SKM-1 (cell line): Measurements from ENCODE around the gene P4HA2.
"Not testable (repeated sequence)": the region's sequence is repeated elsewhere in the genome, so short reads cannot be mapped to it uniquely, and the experiment has no call there.

Experiments
- DNase-seq: peaks from one replicate; lab custom pipeline; 2025; ENCODE audit not compliant: unreplicated experiment; lab: John Stamatoyannopoulos, UW

The P4HA2 gene

DNA sequence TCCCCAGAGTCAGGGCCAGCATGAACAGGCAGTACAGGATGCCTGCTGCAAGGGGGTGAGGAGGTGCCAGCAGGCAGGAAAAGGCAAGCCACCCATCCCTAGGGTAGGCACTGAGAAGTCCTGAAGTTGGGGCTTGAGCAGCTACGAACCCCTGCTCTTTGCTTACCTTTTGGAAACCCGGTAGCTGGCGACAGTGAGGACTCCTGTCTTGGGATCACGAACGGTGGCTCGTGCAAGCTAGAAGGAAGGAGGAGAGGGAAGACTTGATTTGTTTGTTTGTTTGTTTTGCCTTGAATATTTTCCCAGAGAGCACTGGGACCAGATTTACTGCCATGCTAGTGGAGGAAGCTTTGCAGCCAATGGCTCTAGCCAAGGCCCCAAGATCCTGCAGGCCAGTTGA is 23.7 kb downstream of the P4HA2 start:
- DNase-seq, result no peak

DNA sequence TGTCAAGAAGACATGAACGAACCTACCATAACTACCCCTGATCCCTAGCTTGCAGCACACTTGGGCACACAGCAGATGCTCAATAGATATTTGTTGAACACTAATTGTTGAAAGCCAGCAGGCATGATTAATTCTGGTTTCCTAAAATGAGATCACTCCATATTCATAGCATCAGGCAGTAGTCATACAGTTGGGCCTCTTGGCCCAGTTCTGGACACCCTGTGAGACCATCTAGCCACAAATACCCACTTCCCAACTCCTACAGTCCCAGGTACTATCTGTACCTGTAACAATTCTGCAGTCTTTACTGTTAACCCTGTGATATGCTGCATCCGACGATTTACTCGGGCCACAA is 24.2 kb downstream of the P4HA2 start:
- DNase-seq, result no peak

DNA sequence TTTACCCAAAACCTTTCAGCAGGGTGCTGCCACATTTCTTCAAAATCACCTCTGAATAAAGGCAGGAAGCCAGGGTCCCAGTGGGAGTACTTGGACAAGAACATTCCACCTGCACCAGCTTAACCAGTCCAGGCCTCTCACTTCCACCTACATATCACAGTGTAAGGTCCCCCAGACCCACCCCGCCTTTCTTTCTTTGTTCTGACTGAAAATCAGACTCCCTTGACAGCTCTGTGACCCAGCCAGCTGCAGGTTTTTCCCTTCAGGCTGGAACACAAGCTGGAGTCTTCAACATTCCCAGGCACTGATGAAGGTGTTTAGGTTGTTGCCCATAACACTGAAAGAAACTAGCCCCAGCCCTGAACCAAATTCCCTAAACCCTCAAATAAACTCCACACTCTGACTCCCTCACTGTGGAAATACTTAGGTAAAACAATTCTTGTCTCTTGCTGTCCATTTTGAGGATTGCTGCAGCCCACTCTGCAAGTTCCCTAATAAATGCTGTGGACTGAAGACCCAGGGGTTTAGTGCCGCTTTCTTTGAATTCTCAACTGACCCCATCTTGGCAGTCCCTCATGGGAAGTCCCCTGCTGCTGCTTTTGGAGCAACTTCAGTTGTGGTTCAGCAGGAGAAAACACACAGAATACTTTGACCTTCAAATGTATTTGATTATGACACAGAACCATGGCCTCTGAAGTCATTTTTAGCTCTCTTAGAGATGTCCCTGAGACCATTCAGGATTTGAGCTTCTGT is 24.8 kb downstream of the P4HA2 start:
- DNase-seq, result no peak

GRCh38 chr5:132199116-132199680 is 28.5 kb downstream of the P4HA2 start:
- no peak for DNase-seq

DNA sequence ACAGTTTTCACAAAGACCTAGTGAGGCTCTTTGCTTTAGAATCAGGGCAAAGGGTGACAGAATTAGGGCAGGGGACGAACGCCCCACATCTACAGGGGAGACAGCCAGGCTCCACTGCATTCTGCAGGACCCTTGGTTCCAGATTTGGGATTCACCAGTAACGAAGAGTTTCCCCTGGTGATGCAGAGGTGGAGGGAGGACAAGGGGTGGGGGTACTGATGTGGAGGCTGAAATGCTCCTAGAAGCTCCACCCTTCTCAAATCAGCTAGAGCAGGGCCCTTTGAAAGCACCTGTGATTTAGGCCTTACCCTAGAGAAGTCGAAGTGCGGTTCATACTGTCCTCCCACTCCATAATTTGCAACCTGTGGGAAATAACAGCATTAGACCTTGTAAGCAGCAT is 29.1 kb downstream of the P4HA2 start:
- no peak for DNase-seq

GRCh38 chr5:132195727-132196126 is 31.9 kb downstream of the P4HA2 start:
- DNase-seq, result no peak

DNA sequence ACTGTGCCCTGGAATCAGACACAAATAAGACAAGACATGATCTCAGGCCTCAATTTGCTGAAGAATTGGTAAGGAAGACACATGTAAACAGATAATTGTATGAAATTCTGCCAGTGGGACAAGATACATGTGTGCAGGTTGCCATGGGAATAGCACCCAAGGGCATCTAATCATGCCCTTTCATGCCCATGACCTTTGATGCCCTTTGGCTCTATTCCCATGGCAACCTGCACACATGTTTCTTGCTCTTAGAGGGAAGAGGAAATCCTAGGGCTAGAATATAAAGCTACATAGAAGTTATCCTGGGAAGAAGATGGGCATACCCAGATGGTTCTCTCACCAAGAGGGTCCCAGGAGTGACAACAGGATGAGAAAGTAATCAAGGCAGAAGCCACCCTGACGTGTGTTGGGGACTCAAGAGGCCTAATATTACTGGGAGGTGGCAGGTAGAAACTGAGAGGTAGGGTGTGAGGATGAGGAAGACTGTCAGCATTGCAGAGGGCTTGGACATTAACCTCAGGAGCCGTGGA is 34.4 kb downstream of the P4HA2 start:
- no peak for DNase-seq

GRCh38 chr5:132190161-132190817 is 37.4 kb downstream of the P4HA2 start:
- DNase-seq, result peak; percentile 70

DNA sequence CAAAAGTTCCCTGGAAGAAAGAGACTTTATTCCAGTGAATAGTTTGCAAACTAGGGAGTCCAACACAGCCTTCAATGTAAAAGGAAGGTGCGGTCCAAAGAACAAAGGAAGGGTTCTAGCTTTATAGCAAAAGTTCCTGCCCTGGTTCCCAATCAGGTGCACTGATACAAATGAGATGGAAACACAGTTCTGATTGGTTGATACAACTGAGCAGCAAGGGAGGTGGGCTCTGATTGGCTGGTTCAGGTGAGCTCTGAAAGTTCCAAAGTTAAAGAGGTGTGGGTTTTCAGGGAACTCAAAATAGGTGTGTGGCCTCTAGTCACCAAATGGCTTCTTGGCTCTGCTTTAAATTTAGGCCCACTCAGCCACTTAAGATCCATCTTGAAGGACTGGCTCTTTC is 43.1 kb downstream of the P4HA2 start:
- DNase-seq, result no peak

- no peak for DNase-seq
Observed at GRCh38 chr5:132183723-132184122, 43.9 kb downstream of the P4HA2 start.

- no peak for DNase-seq
Observed at GRCh38 chr5:132182359-132183040, 45.2 kb downstream of the P4HA2 start.

DNA sequence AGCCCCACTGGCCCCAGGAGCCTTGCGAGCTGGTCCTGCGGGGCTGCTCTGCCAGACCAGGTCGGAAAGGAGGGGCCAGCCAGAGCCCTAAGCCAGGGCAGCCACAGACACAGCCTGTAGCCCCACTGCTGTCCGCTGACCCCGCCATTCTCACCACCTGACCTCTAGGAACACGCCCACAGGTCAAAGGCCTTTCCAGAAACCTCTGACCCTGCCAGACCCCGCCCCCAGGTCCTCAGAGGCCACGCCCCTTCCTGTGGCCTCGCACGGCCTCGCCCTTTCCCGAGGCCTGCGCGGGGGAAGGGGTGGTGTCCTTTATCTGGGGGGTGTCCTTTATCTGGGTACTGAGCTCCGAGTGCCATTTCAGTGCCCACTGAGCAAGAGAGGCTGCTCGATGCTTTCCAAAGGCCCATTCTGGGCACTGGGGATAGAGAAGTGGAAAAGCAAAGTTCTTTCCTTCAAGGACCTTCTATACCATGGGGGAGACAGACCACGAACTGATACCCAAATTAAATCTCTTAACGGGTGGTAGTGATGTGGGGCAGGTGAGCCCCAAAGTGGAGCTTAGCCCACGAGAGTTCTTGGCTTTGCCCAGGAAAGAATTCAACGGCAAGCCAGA is 46.5 kb downstream of the P4HA2 start:
- DNase-seq, result no peak

- DNase-seq, result no peak
Observed at GRCh38 chr5:132180134-132180745, 47.4 kb downstream of the P4HA2 start.

GRCh38 chr5:132179405-132179804 is 48.2 kb downstream of the P4HA2 start:
- DNase-seq, result no peak

GRCh38 chr5:132177691-132178149 is 49.9 kb downstream of the P4HA2 start:
- no peak for DNase-seq

- DNase-seq, result peak; percentile 86
Observed at GRCh38 chr5:132176987-132177386, 50.7 kb downstream of the P4HA2 start.

GRCh38 chr5:132176521-132176945 is 51.1 kb downstream of the P4HA2 start:
- no peak for DNase-seq

GRCh38 chr5:132162945-132163344 is 64.7 kb downstream of the P4HA2 start:
- no peak for DNase-seq

- not testable (repeated sequence) for DNase-seq
Observed at GRCh38 chr5:132161574-132162326, 65.9 kb downstream of the P4HA2 start.

GRCh38 chr5:132156413-132156812 is 71.2 kb downstream of the P4HA2 start:
- DNase-seq, result no peak
